GM21825 (cell line): ENCODE results near the gene TRANK1.

Experiments
- ATAC-seq: cut with Tn5 transposase; IDR thresholded peaks from one replicate; pipeline ENCODE4 v1.9.1; 2021; ENCODE audit warnings: mild to moderate bottlenecking, moderate library complexity; ENCODE audit not compliant: unreplicated experiment

Gene TRANK1

GRCh38 chr3:36813305-36813704 lies 131.5 kb downstream of the TRANK1 start:
- ATAC-seq = no peak

- no peak for ATAC-seq
These were observed 132.6 kb downstream of the TRANK1 start for GRCh38 chr3:36812240-36812639.

- no peak for ATAC-seq
These were observed 133.1 kb downstream of the TRANK1 start for GRCh38 chr3:36811768-36812167.

- ATAC-seq = no peak
These were observed 140.4 kb downstream of the TRANK1 start for GRCh38 chr3:36804295-36805055.

- no peak for ATAC-seq
These were observed 141.6 kb downstream of the TRANK1 start for GRCh38 chr3:36803091-36803791.

GRCh38 chr3:36800533-36801116 lies 144.2 kb downstream of the TRANK1 start:
- no peak for ATAC-seq

- ATAC-seq = no peak
These were observed 148.0 kb downstream of the TRANK1 start for GRCh38 chr3:36796881-36797280.

- ATAC-seq = no peak
These were observed 148.7 kb downstream of the TRANK1 start for GRCh38 chr3:36796161-36796560.

- ATAC-seq = no peak
These were observed 149.2 kb downstream of the TRANK1 start for GRCh38 chr3:36795622-36796021.

GRCh38 chr3:36792342-36792741 lies 152.5 kb downstream of the TRANK1 start:
- ATAC-seq = no peak

- ATAC-seq = no peak
These were observed 154.1 kb downstream of the TRANK1 start for GRCh38 chr3:36790765-36791164.

- no peak for ATAC-seq
These were observed 157.6 kb downstream of the TRANK1 start for GRCh38 chr3:36786921-36787890.

GRCh38 chr3:36784138-36784635 lies 160.7 kb downstream of the TRANK1 start:
- no peak for ATAC-seq

- no peak for ATAC-seq
These were observed 167.2 kb downstream of the TRANK1 start for GRCh38 chr3:36777424-36778218.
